Cardiac fibroblast (primary cell): ENCODE measurements around the gene DPP6.

Experiments used
- DNase-seq, 2 donors: peaks; one replicate each; pipeline versions ENCODE4 v3.0.0 to v3.0.0-alpha.2; 2010; ENCODE audit warnings: low read depth in 2 of 2
- H3K4me3 ChIP-seq, 2 donors: replicated peaks in 1 of 2; 1 replicate in 1 of 2; 2 replicates in 1 of 2; pipeline ENCODE4 v1.5.1; 2011; ENCODE audit warnings: low read depth in 2 of 2, low read length in 2 of 2, mild to moderate bottlenecking in 2 of 2, moderate library complexity in 1 of 2
- CTCF ChIP-seq: IDR thresholded peaks from one replicate; pipeline ENCODE4 v1.5.1; 2011; ENCODE audit warnings: low read depth, mild to moderate bottlenecking, low read length, inconsistent platforms

DPP6 gene

GRCh38 chr7:154623399-154623798 is 571.2 kb downstream of the DPP6 start:
- H3K4me3 ChIP-seq = no peak overlapping the region
- no peak for TF ChIP-seq CTCF
- DNase-seq = no peak

GRCh38 chr7:154627646-154628290 is 575.6 kb downstream of the DPP6 start:
- no peak for DNase-seq
- no peak for TF ChIP-seq CTCF
- no peak overlapping the region for H3K4me3 ChIP-seq

- DNase-seq = no peak
- no peak for TF ChIP-seq CTCF
- H3K4me3 ChIP-seq = no peak overlapping the region
Observed at GRCh38 chr7:154628556-154628955, 576.4 kb downstream of the DPP6 start.

GRCh38 chr7:154631162-154631561 is 579.0 kb downstream of the DPP6 start:
- H3K4me3 ChIP-seq = no peak overlapping the region
- no peak for TF ChIP-seq CTCF
- no peak for DNase-seq

GRCh38 chr7:154633641-154634040 is 581.4 kb downstream of the DPP6 start:
- DNase-seq = no peak
- H3K4me3 ChIP-seq = no peak overlapping the region

GRCh38 chr7:154638286-154638685 is 586.1 kb downstream of the DPP6 start:
- no peak overlapping the region for H3K4me3 ChIP-seq
- no peak for TF ChIP-seq CTCF
- no peak for DNase-seq

More at GRCh38 chr7:154633641-154634040, 581.4 kb downstream of the DPP6 start:
- no peak for TF ChIP-seq CTCF

- no peak overlapping the region for H3K4me3 ChIP-seq
- TF ChIP-seq CTCF = no peak
- no peak for DNase-seq
Observed at GRCh38 chr7:154640266-154640865, 588.2 kb downstream of the DPP6 start.
